WTC11 (cell line): ENCODE data around the gene ZIC1. TPM values are rescaled to one million over a fixed set of nuclear protein-coding genes. Genes with fewer than 3 reads are reported as not detected.

ENCODE experiments used
- ATAC-seq: fragments of 200-7000 bp; cut with Tn5 transposase; 2 replicates; pipeline ENCODE4 v1.10.0; 2021; ENCODE audit warnings: mild to moderate bottlenecking, moderate library complexity
- CTCF ChIA-PET: fragments of 300-600 bp; sonication (Branson Sonifier 250); formaldehyde crosslinking; loops from one replicate; lab custom pipeline; 2021; ENCODE audit warnings: antibody characterized with exemption; lab: Charles Lee
- POLR2A ChIA-PET: fragments of 350-600 bp; sonication (Branson Sonifier 250); formaldehyde crosslinking; loops from one replicate; lab custom pipeline; 2021; ENCODE audit warnings: antibody characterized with exemption; lab: Charles Lee
- DNase-seq: peaks from one replicate; pipeline ENCODE4 v3.0.0; 2021; ENCODE audit warnings: low spot score
- H3K27ac Mint-ChIP-seq: 2 replicates; pipeline ENCODE4 v1.8.0; 2021; ENCODE audit warnings: mixed read lengths
- H3K27me3 Mint-ChIP-seq: 2 replicates; pipeline ENCODE4 v1.8.0; 2021; ENCODE audit warnings: low read depth, mild to moderate bottlenecking, moderate library complexity, mixed read lengths
- H3K36me3 Mint-ChIP-seq: 2 replicates; pipeline ENCODE4 v1.8.0; 2021; ENCODE audit warnings: mixed read lengths
- H3K4me1 Mint-ChIP-seq: 2 replicates; pipeline ENCODE4 v1.8.0; 2022; ENCODE audit warnings: mixed read lengths
- H3K4me3 Mint-ChIP-seq: 2 replicates; pipeline ENCODE4 v1.8.0; 2021; ENCODE audit warnings: mild to moderate bottlenecking, moderate library complexity, mixed read lengths
- H3K9me3 Mint-ChIP-seq: 2 replicates; pipeline ENCODE4 v1.8.0; 2021; ENCODE audit warnings: mixed read lengths
- ATF6 ChIP-seq: sonication (generic); formaldehyde crosslinking; IDR thresholded peaks from 2 replicates; pipeline ENCODE4 v1.8.1; 2023; ENCODE audit warnings: mild to moderate bottlenecking, missing genetic modification reagents
- CREM ChIP-seq: sonication (generic); formaldehyde crosslinking; IDR thresholded peaks from 2 replicates; pipeline ENCODE4 v1.8.1; 2022; ENCODE audit warnings: mild to moderate bottlenecking, missing genetic modification reagents, moderate library complexity
- EMX1 ChIP-seq: fragments of 250-450 bp; sonication (Bioruptor Pico); IDR thresholded peaks from 2 replicates; pipeline ENCODE4 v1.8.0; 2021; ENCODE audit warnings: mild to moderate bottlenecking
- GABPB1 ChIP-seq: sonication (generic); formaldehyde crosslinking; IDR thresholded peaks from 2 replicates; pipeline ENCODE4 v1.8.1; 2023; ENCODE audit warnings: mild to moderate bottlenecking, missing genetic modification reagents
- JUN ChIP-seq: sonication (generic); formaldehyde crosslinking; IDR thresholded peaks from 2 replicates; pipeline ENCODE4 v1.8.0; 2023; ENCODE audit warnings: mild to moderate bottlenecking, missing genetic modification reagents
- NFE2L1 ChIP-seq: sonication (generic); formaldehyde crosslinking; IDR thresholded peaks from 2 replicates; pipeline ENCODE4 v1.8.1; 2023; ENCODE audit warnings: missing genetic modification reagents
- NR2C2 ChIP-seq: sonication (generic); formaldehyde crosslinking; IDR thresholded peaks from 2 replicates; pipeline ENCODE4 v1.8.0; 2022; ENCODE audit warnings: mild to moderate bottlenecking, missing genetic modification reagents
- OVOL2 ChIP-seq: fragments of 250-450 bp; sonication (Bioruptor Pico); IDR thresholded peaks from 2 replicates; pipeline ENCODE4 v1.9.0; 2021; ENCODE audit warnings: mild to moderate bottlenecking, borderline replicate concordance
- SP1 ChIP-seq: sonication (generic); formaldehyde crosslinking; conservative IDR thresholded peaks from 2 replicates; pipeline ENCODE4 v1.8.1; 2022; ENCODE audit warnings: missing genetic modification reagents
- ZBTB21 ChIP-seq: sonication (generic); formaldehyde crosslinking; IDR thresholded peaks from 2 replicates; pipeline ENCODE4 v1.8.1; 2023; ENCODE audit warnings: mild to moderate bottlenecking, missing genetic modification reagents, borderline replicate concordance
- ZNF138 ChIP-seq: sonication (generic); formaldehyde crosslinking; conservative IDR thresholded peaks from 2 replicates; pipeline ENCODE4 v1.8.1; 2022; ENCODE audit warnings: mild to moderate bottlenecking, moderate library complexity, missing genetic modification reagents
- ZNF219 ChIP-seq: sonication (generic); formaldehyde crosslinking; IDR thresholded peaks from 2 replicates; pipeline ENCODE4 v1.8.0; 2023; ENCODE audit warnings: missing genetic modification reagents, mild to moderate bottlenecking, borderline replicate concordance
- ZNF232 ChIP-seq: sonication (generic); formaldehyde crosslinking; IDR thresholded peaks from 2 replicates; pipeline ENCODE4 v1.8.0; 2022; ENCODE audit warnings: mild to moderate bottlenecking, missing genetic modification reagents
- ZNF416 ChIP-seq: fragments of 250-450 bp; sonication (Bioruptor Pico); IDR thresholded peaks from 2 replicates; pipeline ENCODE4 v1.9.0; 2021; ENCODE audit warnings: mild to moderate bottlenecking, inconsistent platforms
- ZNF532 ChIP-seq: fragments of 250-450 bp; sonication (Bioruptor Pico); IDR thresholded peaks from 2 replicates; pipeline ENCODE4 v1.9.0; 2021; ENCODE audit warnings: mild to moderate bottlenecking, borderline replicate concordance
- total RNA-seq: library from RNA; stranded (reverse); gene quantifications from 3 replicates; pipeline ENCODE4 v1.2.3, GENCODE V29; 2021
- TF ChIP-seq, protein P1 (sequence below): fragments of 250-450 bp; sonication (Bioruptor Pico); IDR thresholded peaks from 2 replicates; pipeline ENCODE4 v1.9.0; 2021; ENCODE audit warnings: moderate library complexity, mild to moderate bottlenecking, inconsistent platforms, borderline replicate concordance
- TF ChIP-seq, protein P2 (sequence below): sonication (generic); formaldehyde crosslinking; IDR thresholded peaks from 2 replicates; pipeline ENCODE4 v1.8.1; 2023; ENCODE audit warnings: mild to moderate bottlenecking, moderate library complexity, missing genetic modification reagents
- TF ChIP-seq, protein P3 (sequence below): sonication (generic); formaldehyde crosslinking; IDR thresholded peaks from 2 replicates; pipeline ENCODE4 v1.8.0; 2022; ENCODE audit warnings: mild to moderate bottlenecking, missing genetic modification reagents

The ZIC1 gene
- total RNA-seq, 1 experiment from 2014 or later, result 59.7 TPM

DNA sequence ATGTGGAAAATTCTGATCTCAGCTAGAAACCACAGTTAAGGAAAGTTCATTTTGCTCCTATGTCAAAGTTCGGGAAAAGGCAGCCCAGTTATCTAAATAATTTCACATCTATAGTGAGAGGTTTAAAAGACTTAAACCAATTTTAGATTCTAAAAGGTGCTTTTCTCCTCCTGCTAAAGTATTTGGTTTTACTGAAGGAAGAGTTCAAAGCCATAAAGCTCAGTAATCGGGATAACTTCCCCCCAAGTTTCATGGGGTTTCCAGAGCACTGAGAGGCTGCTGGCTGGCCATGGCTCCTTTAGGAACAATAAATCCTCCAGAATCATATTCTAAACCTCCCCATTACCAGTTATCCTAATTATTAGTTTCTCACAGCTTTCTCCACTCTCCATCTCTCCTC lies 41.0 kb upstream of the ZIC1 start (continued):
- TF ChIP-seq ZNF532, result no peak
- TF ChIP-seq ATF6 (CRISPR knock-in tag), result no peak
- TF ChIP-seq, protein P1, sequence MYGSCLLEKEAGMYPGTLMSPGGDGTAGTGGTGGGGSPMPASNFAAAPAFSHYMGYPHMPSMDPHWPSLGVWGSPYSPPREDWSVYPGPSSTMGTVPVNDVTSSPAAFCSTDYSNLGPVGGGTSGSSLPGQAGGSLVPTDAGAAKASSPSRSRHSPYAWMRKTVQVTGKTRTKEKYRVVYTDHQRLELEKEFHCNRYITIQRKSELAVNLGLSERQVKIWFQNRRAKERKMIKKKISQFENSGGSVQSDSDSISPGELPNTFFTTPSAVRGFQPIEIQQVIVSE (CRISPR knock-in tag), result no peak
- TF ChIP-seq NR2C2 (CRISPR knock-in tag), result no peak
- no peak for TF ChIP-seq ZNF138 (CRISPR knock-in tag)

DNA sequence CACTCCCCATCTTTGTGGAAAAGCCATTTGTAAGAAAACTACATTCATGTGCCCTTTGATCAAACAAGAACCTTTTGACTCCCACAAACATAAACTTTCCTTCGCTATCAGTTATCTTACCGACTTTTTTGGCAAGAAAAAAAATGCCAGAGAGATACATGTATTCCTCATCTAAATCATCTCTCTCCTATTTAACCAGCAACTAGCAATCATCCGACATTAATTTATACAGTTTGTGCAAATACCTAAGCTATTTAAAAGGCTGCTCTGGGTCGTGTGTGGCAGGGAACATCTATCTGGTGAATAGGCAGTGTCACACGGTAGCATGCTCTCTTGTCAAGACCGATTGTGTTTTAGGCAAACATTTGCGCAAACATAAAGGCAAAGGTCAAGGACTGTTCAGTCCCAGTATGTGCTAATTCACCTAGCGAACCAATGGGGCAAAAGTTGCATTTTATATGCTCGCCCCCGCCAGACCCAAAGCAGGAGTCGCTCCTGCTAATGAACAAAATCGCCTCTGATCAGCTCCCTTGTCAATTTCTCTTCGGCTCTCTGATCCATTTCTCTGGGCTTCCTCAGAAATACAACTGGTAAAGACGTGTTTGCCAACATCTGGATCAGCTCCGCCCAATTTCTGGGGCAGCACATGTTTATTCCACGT lies 40.5 kb upstream of the ZIC1 start:
- Mint-ChIP-seq H3K36me3 (no peaks in the 10 kb centered on the region), H3K4me3 (peak overlapping the region; percentile 66), H3K27ac (no peak overlapping the region), H3K9me3 (no peaks in the 10 kb centered on the region), H3K27me3 (peaks cover 98% of the 10 kb centered on the region), H3K4me1 (peaks cover 60% of the 10 kb centered on the region)
- POLR2A ChIA-PET, result interaction anchor here (0.5 kb wide), 1 partner anchor 10 kb away, joined by 3 read pairs; no protein-coding TSS in a partner anchor
- no peak for TF ChIP-seq ZNF219 (CRISPR knock-in tag)
- peak; percentile 34; the same call in 1 of the 2 replicates for TF ChIP-seq GABPB1 (CRISPR knock-in tag)
- DNase-seq (no peak), ATAC-seq (no peak)
- CTCF ChIA-PET, result interaction anchor here (0.8 to 3.5 kb wide), 6 partner anchors 9 to 24 kb away, joined by 3 to 22 read pairs (median 4); no protein-coding TSS in a partner anchor

GRCh38 chr3:147369231-147369630 lies 39.9 kb upstream of the ZIC1 start:
- Mint-ChIP-seq H3K4me1 (peaks cover 60% of the 10 kb centered on the region), H3K4me3 (peak overlapping the region; percentile 66), H3K27me3 (peaks cover 98% of the 10 kb centered on the region), H3K9me3 (no peaks in the 10 kb centered on the region), H3K36me3 (no peaks in the 10 kb centered on the region), H3K27ac (no peak overlapping the region)
- no peak for ATAC-seq
- CTCF ChIA-PET, result interaction anchor here (0.9 to 3.7 kb wide), 7 partner anchors 8 to 23 kb away, joined by 3 to 43 read pairs (median 5); no protein-coding TSS in a partner anchor
- no peak for DNase-seq
- POLR2A ChIA-PET, result interaction anchor here (0.5 kb wide), 1 partner anchor 10 kb away, joined by 3 read pairs; no protein-coding TSS in a partner anchor
- TF ChIP-seq SP1 (CRISPR knock-in tag) (no peak), EMX1 (CRISPR knock-in tag) (no peak), CREM (CRISPR knock-in tag) (no peak), ZBTB21 (CRISPR knock-in tag) (no peak), NFE2L1 (CRISPR knock-in tag) (no peak), ZNF416 (no peak), JUN (CRISPR knock-in tag) (no peak), ZNF532 (no peak), OVOL2 (no peak), ZNF232 (CRISPR knock-in tag) (no peak)
- TF ChIP-seq, protein P2, sequence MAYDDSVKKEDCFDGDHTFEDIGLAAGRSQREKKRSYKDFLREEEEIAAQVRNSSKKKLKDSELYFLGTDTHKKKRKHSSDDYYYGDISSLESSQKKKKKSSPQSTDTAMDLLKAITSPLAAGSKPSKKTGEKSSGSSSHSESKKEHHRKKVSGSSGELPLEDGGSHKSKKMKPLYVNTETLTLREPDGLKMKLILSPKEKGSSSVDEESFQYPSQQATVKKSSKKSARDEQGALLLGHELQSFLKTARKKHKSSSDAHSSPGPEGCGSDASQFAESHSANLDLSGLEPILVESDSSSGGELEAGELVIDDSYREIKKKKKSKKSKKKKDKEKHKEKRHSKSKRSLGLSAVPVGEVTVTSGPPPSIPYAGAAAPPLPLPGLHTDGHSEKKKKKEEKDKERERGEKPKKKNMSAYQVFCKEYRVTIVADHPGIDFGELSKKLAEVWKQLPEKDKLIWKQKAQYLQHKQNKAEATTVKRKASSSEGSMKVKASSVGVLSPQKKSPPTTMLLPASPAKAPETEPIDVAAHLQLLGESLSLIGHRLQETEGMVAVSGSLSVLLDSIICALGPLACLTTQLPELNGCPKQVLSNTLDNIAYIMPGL, result no peak
- TF ChIP-seq, protein P3, sequence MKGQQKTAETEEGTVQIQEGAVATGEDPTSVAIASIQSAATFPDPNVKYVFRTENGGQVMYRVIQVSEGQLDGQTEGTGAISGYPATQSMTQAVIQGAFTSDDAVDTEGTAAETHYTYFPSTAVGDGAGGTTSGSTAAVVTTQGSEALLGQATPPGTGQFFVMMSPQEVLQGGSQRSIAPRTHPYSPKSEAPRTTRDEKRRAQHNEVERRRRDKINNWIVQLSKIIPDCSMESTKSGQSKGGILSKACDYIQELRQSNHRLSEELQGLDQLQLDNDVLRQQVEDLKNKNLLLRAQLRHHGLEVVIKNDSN (CRISPR knock-in tag), result no peak
